GM19324 (cell line): ENCODE data around the gene BCAS3.
"Not testable (repeated sequence)": the region's sequence is repeated elsewhere in the genome, so short reads cannot be mapped to it uniquely, and the experiment has no call there.

ENCODE experiments used
- ATAC-seq: cut with Tn5 transposase; IDR thresholded peaks from one replicate; pipeline ENCODE4 v1.9.1; 2021; ENCODE audit warnings: mild to moderate bottlenecking, moderate library complexity; ENCODE audit not compliant: unreplicated experiment, low FRiP score

BCAS3 gene

GRCh38 chr17:61420745-61421398 lies 743.2 kb downstream of the BCAS3 start:
- ATAC-seq, result no peak

- no peak for ATAC-seq
These were observed 743.8 kb downstream of the BCAS3 start for GRCh38 chr17:61421460-61421859.

- no peak for ATAC-seq
These were observed 744.6 kb downstream of the BCAS3 start for GRCh38 chr17:61422116-61422799.

GRCh38 chr17:61422869-61423268 lies 745.2 kb downstream of the BCAS3 start:
- ATAC-seq, result no peak

GRCh38 chr17:61423967-61424649 lies 746.5 kb downstream of the BCAS3 start:
- no peak for ATAC-seq

- ATAC-seq, result no peak
These were observed 748.2 kb downstream of the BCAS3 start for GRCh38 chr17:61425682-61426481.

- ATAC-seq, result no peak
These were observed 749.0 kb downstream of the BCAS3 start for GRCh38 chr17:61426482-61427304.

- no peak for ATAC-seq
These were observed 749.9 kb downstream of the BCAS3 start for GRCh38 chr17:61427567-61427966.

- no peak for ATAC-seq
These were observed 751.6 kb downstream of the BCAS3 start for GRCh38 chr17:61429274-61429673.

GRCh38 chr17:61429831-61430230 lies 752.2 kb downstream of the BCAS3 start:
- not testable (repeated sequence) for ATAC-seq

GRCh38 chr17:61431594-61432311 lies 754.1 kb downstream of the BCAS3 start:
- ATAC-seq, result no peak

GRCh38 chr17:61436273-61436672 lies 758.6 kb downstream of the BCAS3 start:
- no peak for ATAC-seq

- no peak for ATAC-seq
These were observed 759.5 kb downstream of the BCAS3 start for GRCh38 chr17:61436995-61437704.

- no peak for ATAC-seq
These were observed 763.0 kb downstream of the BCAS3 start for GRCh38 chr17:61440697-61441096.

GRCh38 chr17:61441507-61441906 lies 763.9 kb downstream of the BCAS3 start:
- not testable (repeated sequence) for ATAC-seq

GRCh38 chr17:61442136-61442775 lies 764.6 kb downstream of the BCAS3 start:
- ATAC-seq, result no peak
